ENCODE data around the gene ANKRD50.
A peak's percentile ranks its signal among the peaks of the same experiment; 100 is the strongest.

ANKRD50 gene

DNA sequence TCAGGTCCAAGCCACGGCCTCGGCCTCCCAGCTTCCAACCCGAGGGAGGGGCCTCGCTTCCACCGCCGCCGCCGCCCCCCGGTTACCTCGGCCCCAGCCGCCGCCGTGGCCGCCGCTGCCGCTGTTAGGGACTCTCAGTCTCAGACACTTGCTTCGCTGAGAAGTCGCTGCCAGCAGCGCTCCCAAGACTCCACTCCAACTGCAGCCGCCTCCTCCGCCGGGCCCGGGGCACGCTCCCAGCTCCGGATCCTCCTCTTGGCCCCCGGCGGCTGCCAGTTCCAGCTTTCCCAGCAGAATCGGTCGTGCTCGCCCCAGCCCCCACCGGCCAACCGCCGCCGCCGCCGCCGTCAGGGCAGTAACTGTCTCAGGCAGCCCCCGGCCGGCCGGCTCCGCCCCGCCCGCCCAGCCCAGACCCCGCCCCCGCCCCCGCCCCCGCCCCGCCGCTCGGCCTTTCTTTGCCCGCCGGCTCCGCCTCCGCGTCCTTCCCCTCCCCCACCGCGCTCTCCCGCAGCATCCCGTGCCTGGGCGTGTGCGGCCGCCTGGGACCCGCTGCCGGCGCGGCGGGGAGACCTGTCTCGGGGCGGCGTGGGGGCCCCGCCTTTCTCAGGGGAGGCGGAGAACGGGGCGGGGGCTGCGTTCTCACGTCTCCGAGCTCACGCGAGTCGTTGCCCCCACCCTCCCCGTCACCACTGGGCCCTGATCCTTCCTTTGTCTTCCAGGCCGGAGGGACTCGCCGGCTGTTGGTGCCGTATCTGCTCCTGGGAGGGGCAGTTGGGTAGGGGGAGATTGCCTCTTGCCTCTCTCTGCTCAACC, at the start of gene ANKRD50:
Gene ANKRD50 (minus strand): TSS at position 361 of the 813 bp plus-strand sequence. CDS start 2,221 bp downstream, outside the sequence.
- peak; percentile 84 for DNase-seq

DNA sequence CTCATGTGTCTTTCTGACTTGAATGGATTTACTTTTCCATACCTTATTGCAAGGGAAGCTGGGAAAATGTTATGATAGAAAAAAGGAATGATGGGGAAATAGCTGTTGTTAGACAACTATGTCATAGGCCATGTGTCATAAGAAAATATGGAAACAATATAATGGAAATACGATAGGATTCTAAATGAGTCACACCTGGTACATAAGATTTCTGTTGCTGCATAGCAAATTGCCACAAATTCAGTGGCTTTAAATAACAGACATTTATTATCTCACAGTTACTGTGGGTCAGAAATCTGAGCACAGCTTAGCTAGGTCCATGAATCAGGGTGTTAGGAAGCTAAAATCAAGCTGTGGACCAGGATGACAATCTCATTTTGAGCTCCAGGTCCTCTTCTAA, 44.6 kb upstream of the ANKRD50 start:
- no peak for DNase-seq

GRCh38 chr4:124754681-124755080, 42.1 kb upstream of the ANKRD50 start:
- DNase-seq = no peak

DNA sequence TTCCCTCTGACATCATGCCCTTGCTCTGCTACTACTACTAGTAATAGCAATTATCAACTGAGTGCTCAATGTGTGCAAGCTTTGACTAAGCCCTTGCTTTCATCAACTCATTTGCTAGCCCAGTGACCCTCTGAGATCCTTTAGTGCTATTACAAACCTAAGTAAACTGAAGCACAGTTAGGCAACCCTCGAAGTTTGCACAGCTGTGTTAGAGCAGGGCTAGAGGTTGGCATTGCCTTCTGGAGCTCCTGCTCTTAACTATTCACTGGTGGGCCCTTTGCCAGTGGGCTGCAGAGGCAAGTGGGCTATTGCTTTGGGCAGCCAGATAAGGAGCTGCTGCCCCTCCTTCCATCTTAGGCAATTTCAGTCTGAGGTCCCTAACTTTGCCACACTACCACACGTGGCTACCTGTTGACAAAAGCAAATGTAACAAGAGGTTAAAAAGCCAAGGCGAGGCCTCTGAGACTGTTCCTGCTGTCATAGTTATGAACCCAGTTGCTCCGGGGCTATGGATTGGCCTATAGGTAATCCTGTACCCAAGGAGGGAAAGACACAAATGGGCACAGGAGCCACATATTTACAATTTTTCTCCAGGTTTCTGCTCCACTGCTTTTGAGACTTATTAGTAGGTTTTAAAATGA, 41.5 kb upstream of the ANKRD50 start:
- no peak for DNase-seq

GRCh38 chr4:124749421-124749820, 36.9 kb upstream of the ANKRD50 start:
- no peak for DNase-seq

GRCh38 chr4:124748965-124749364, 36.4 kb upstream of the ANKRD50 start:
- no peak for DNase-seq

- no peak for DNase-seq
These were observed 33.7 kb upstream of the ANKRD50 start for GRCh38 chr4:124745985-124746801.

- no peak for DNase-seq
These were observed 31.2 kb upstream of the ANKRD50 start for GRCh38 chr4:124743711-124744110.

- no peak for DNase-seq
These were observed 28.0 kb upstream of the ANKRD50 start for GRCh38 chr4:124740501-124740900.

GRCh38 chr4:124738994-124739393, 26.5 kb upstream of the ANKRD50 start:
- DNase-seq = no peak

DNA sequence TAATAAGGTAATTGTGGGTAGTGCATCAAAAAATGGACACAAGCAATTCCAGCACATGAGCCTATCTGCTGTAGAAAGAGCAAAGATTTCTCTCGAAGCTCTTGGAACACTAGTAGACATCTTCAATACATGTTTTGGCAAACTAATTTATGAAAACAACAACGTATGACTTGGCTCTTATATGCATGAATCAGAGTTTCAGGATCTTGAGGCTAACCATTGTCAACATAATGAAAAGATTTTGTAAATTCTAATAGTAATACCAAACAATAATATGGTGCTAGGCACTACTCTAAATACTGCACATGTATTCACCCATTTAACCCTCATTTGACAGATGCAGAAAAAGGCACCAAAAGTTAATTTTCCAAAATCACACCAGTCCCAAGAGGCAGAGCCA, 25.1 kb upstream of the ANKRD50 start:
- no peak for DNase-seq

GRCh38 chr4:124736526-124736925, 24.0 kb upstream of the ANKRD50 start:
- no peak for DNase-seq

DNA sequence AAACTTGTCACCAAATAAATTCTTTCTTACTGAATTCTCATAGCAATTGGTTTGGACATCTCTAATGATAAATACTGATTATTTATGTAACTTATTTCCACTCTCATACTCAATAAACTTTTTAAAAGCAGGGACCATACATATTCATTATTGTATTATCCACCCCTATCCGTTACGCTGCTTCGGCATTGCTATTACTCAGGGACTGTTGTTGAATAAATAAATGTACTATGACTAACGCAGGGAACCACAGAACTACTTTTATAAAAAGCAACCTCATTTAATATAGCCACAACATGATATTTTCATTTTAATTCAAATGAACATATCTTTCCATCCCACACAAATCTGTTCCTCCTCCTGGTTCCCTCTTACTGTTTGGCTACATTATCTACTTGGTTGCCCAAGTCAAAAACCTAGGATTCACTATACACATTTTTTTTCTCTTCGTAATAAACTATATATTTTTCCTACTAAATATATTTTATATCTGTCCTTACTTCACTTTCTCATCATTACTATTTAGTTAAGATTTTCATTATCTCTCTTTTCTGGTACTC, 14.9 kb upstream of the ANKRD50 start:
- DNase-seq = no peak

- no peak for DNase-seq
These were observed 13.7 kb upstream of the ANKRD50 start for GRCh38 chr4:124726269-124726668.

DNA sequence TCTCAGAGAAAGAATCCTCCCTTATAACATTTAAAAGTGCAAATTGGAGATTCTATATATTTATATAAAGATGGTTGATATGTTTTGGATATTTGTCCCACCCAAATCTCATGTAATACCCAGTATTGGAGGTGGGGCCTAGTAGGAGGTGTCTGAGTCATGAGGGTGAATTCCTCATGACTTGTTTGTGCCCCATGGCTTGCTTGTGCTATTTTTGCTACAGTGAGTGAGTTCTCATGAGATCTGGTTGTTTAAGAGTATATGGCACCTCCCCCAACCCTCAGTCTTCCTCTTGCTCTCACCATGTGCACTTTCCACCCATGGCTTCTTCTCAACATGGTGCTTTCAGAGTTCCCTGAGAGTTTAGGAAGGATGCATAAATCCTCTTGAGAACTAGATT, 9.5 kb upstream of the ANKRD50 start:
- DNase-seq = peak; percentile 28

DNA sequence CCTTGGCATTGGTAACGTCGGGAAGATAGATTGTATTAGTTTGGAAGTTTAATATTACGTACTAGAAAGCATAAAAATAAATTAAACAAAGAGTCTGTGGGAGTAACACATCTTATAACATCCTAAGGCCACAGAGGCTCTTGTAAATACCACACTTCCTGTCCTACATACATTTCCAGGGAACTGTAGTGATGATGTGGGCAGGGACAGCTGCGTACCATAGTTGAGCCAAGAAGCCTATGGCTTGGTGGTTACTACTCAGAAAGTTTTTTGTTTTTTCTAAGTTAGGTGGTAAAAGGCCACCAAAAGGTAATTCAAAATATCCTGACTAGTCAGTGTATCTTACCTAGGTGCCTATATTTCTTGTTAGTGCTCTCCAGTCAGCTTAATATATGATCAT, 4.6 kb upstream of the ANKRD50 start:
- DNase-seq = no peak

- peak; percentile 71 for DNase-seq
These were observed 657 bp upstream of the ANKRD50 start for GRCh38 chr4:124713185-124713592.

GRCh38 chr4:124711471-124712371, 811 bp downstream of the ANKRD50 start:
- DNase-seq = peak; percentile 66

DNA sequence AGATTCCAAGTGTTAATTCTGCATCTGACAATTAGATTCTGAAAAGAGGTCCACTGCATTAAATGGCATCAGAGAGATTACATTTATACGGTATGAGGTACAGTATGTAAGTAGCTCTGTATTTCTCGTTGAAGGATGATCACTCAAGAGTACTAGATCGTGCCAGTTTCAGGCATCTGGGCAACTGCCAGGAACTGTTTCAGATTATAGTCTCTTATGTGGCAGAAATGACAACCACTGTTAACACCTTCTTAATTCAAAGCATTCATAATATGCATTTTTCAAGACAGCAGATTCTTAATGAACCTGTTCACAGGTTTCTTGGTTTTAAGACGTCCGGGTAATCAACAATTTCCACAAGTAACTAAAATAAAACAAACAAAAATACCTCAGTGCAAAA, 1.6 kb downstream of the ANKRD50 start:
- peak; percentile 5 for DNase-seq

DNA sequence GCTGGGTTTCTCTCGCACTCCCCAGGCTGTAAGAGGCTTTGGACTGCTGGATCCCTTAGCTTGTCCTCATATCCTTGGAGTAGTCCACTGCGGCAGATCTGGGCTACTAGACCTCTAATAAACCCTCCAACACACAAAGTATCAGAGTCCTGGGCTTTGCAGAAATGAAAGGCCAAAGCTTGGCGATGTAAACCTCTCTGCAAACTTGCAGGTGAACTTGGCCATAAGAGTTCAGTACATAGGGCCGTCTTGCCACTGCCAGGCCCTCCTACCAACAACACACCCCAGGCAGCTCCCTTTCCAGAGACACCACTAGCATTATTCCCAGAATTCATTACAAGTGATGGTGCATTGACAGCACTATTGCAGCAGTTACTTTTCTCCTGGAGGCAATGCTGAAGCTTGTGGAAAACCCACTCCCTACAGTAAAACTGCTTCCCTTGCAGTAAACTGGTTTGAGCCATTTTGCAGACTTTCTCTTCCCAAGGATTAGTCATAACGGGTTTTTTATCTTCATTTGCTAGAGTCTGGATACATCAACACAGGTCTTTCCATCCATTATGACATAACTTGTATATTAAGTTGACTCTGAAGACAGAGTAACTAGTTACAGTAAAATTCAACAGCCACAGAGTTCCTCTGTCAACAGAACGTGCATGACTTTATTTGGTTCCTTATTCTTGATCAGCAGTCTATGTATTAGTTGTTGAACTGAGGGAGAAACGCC, 2.4 kb downstream of the ANKRD50 start:
- peak; percentile 51 for DNase-seq

GRCh38 chr4:124708517-124709300, 3.8 kb downstream of the ANKRD50 start:
- no peak for DNase-seq
